A673 (cell line): ENCODE results near the gene KCNA3. TPM values are rescaled to one million over a fixed set of nuclear protein-coding genes. Genes with fewer than 3 reads are reported as not detected.

Experiments
- BruUV-seq: library from RNA; stranded (reverse); fragments of 400-500 nt; replicated peaks from 2 replicates; lab custom pipeline; 2021; lab: Mats Ljungman, UMichigan
- CTCF ChIA-PET: fragments of 300-600 bp; sonication (Branson Sonifier 250); formaldehyde crosslinking; loops from one replicate; lab custom pipeline; 2022; ENCODE audit warnings: antibody characterized with exemption; lab: Charles Lee
- POLR2A ChIA-PET: fragments of 300-600 bp; sonication (Branson Sonifier 250); formaldehyde crosslinking; loops from one replicate; lab custom pipeline; 2022; ENCODE audit warnings: antibody characterized with exemption; ENCODE audit not compliant: low non-redundant PET; lab: Charles Lee
- DNase-seq: peaks from one replicate; pipeline ENCODE4 v3.0.0-alpha.2; 2015; ENCODE audit warnings: low spot score
- H3K27ac ChIP-seq: fragments of 200-600 bp; sonication (generic); 2 replicates; pipeline ENCODE4 v1.5.1; 2016; ENCODE audit warnings: mixed run types, low read depth, mild to moderate bottlenecking, mixed read lengths, antibody characterized with exemption, low read length; ENCODE audit not compliant: poor library complexity, severe bottlenecking
- H3K27me3 ChIP-seq: fragments of 200-600 bp; sonication (generic); replicated peaks from 2 replicates; pipeline ENCODE4 v1.6.1; 2017; ENCODE audit warnings: mixed run types, low read depth, mild to moderate bottlenecking, mixed read lengths, antibody characterized with exemption, low read length; ENCODE audit not compliant: insufficient read depth, poor library complexity
- H3K36me3 ChIP-seq: fragments of 200-600 bp; sonication (generic); 2 replicates; pipeline ENCODE4 v1.6.1; 2016; ENCODE audit warnings: mixed run types, mild to moderate bottlenecking, mixed read lengths, antibody characterized with exemption, low read length; ENCODE audit not compliant: insufficient read depth, poor library complexity, severe bottlenecking
- H3K4me1 ChIP-seq: fragments of 200-600 bp; sonication (generic); 2 replicates; pipeline ENCODE4 v1.6.1; 2017; ENCODE audit warnings: mixed run types, mild to moderate bottlenecking, mixed read lengths, antibody characterized with exemption, low read length; ENCODE audit not compliant: insufficient read depth, poor library complexity, severe bottlenecking
- H3K4me3 ChIP-seq: fragments of 200-600 bp; sonication (generic); 2 replicates; pipeline ENCODE4 v1.5.1; 2016; ENCODE audit warnings: low read depth, mixed run types, mild to moderate bottlenecking, mixed read lengths, low read length; ENCODE audit not compliant: poor library complexity, severe bottlenecking
- H3K9me3 ChIP-seq: fragments of 200-600 bp; sonication (generic); 2 replicates; pipeline ENCODE4 v1.6.1; 2016; ENCODE audit warnings: mixed run types, low read depth, mild to moderate bottlenecking, mixed read lengths, antibody characterized with exemption, low read length; ENCODE audit not compliant: poor library complexity, severe bottlenecking
- CTCF ChIP-seq: fragments of 300-800, 200-600 bp; sonication (generic); conservative IDR thresholded peaks from 2 replicates; pipeline ENCODE4 v1.5.1; 2017; ENCODE audit warnings: low read depth, mild to moderate bottlenecking, antibody characterized with exemption, low read length, moderate library complexity, mixed read lengths
- EZH2 ChIP-seq: fragments of 200-600 bp; sonication (generic); IDR thresholded peaks from 2 replicates; pipeline ENCODE4 v1.6.1; 2017; ENCODE audit warnings: borderline replicate concordance, low read depth, mild to moderate bottlenecking, mixed read lengths, antibody characterized with exemption, low read length; ENCODE audit not compliant: poor library complexity, severe bottlenecking
- intact Hi-C: fragments of 100-400 bp; cut with micrococcal nuclease; formaldehyde crosslinking; loops from one replicate; pipeline ENCODE4 v1.10.0; 2022; ENCODE audit not compliant: unreplicated experiment
- total RNA-seq: library from RNA; stranded (reverse); gene quantifications from 2 replicates; pipeline ENCODE4 v1.2.3, GENCODE V29; 2021

The KCNA3 gene
- total RNA-seq, 1 experiment from 2014 or later, result 0.43 TPM

- no peak for TF ChIP-seq CTCF
- no peak for TF ChIP-seq EZH2
- intact Hi-C loops, result no loop called here
- no peak overlapping the region for H3K27ac ChIP-seq
- H3K9me3 ChIP-seq, result no peaks in the 10 kb centered on the region
- DNase-seq, result no peak
- peaks cover 11% of the 10 kb centered on the region for H3K4me1 ChIP-seq
- ChIA-PET CTCF (no interaction called here), POLR2A (no interaction called here)
- no TSS peak for BruUV-seq
- no peak overlapping the region for H3K4me3 ChIP-seq
- H3K36me3 ChIP-seq, result no peaks in the 10 kb centered on the region
- H3K27me3 ChIP-seq, result no peaks in the 10 kb centered on the region
These were observed 38.4 kb downstream of the KCNA3 start for GRCh38 chr1:110636149-110636935.

- Histone ChIP-seq H3K27me3 (no peaks in the 10 kb centered on the region), H3K9me3 (no peaks in the 10 kb centered on the region), H3K27ac (no peak overlapping the region), H3K4me1 (peaks cover 11% of the 10 kb centered on the region), H3K36me3 (no peaks in the 10 kb centered on the region), H3K4me3 (no peak overlapping the region)
- ChIA-PET POLR2A (interaction anchor here (0.6 kb wide), 1 partner anchor 11 kb away, joined by 4 read pairs; no protein-coding TSS in a partner anchor), CTCF (no interaction called here)
- intact Hi-C loops, result no loop called here
- BruUV-seq, result no TSS peak
- no peak for DNase-seq
- no peak for TF ChIP-seq CTCF
- no peak for TF ChIP-seq EZH2
These were observed 39.3 kb downstream of the KCNA3 start for GRCh38 chr1:110635434-110635833.

- intact Hi-C loops, result no loop called here
These were observed 40.1 kb downstream of the KCNA3 start for GRCh38 chr1:110634455-110635311.

More at GRCh38 chr1:110634455-110635311, 40.1 kb downstream of the KCNA3 start:
- TF ChIP-seq EZH2, result no peak
- TF ChIP-seq CTCF, result no peak
- H3K4me3 ChIP-seq, result no peak overlapping the region
- no peak overlapping the region for H3K27ac ChIP-seq
- H3K4me1 ChIP-seq, result peaks cover 11% of the 10 kb centered on the region
- H3K36me3 ChIP-seq, result no peaks in the 10 kb centered on the region
- no peaks in the 10 kb centered on the region for H3K9me3 ChIP-seq
- CTCF ChIA-PET, result interaction anchor here (1.2 kb wide), 1 partner anchor 15 kb away, joined by 3 read pairs; no protein-coding TSS in a partner anchor
- POLR2A ChIA-PET, result interaction anchor here (0.6 kb wide), 1 partner anchor 11 kb away, joined by 4 read pairs; no protein-coding TSS in a partner anchor
- DNase-seq, result peak; percentile 76
- no TSS peak for BruUV-seq
- H3K27me3 ChIP-seq, result no peaks in the 10 kb centered on the region
